BJ (cell line): ENCODE results near the gene RAB11FIP2. TPM values are rescaled to one million over a fixed set of nuclear protein-coding genes. Genes with fewer than 3 reads are reported as not detected.

ENCODE experiments used
- CTCF ChIA-PET: fragments of 350-600 bp; formaldehyde crosslinking; extraction: SDS; loops from one replicate; lab custom pipeline; 2021; ENCODE audit warnings: antibody characterized with exemption, inconsistent platforms; lab: Yijun Ruan, JAX
- POLR2A ChIA-PET: fragments of 300-600 bp; sonication (Branson Sonifier 250); formaldehyde crosslinking; extraction: SDS; loops from one replicate; lab custom pipeline; 2021; ENCODE audit warnings: antibody characterized with exemption; lab: Charles Lee
- DNase-seq: peaks from one replicate; pipeline ENCODE4 v3.0.0-alpha.2; 2011; ENCODE audit warnings: low read depth
- H3K27me3 ChIP-seq: 2 replicates; pipeline ENCODE4 v1.6.0; 2011; ENCODE audit warnings: low read length; ENCODE audit not compliant: control insufficient read depth, insufficient read depth
- H3K36me3 ChIP-seq: 2 replicates; pipeline ENCODE4 v1.5.1; 2011; ENCODE audit warnings: low read length; ENCODE audit not compliant: control insufficient read depth, insufficient read depth
- H3K4me3 ChIP-seq: 2 replicates; pipeline ENCODE4 v1.5.1; 2011; ENCODE audit warnings: low read depth, mild to moderate bottlenecking, control low read depth, low read length
- CTCF ChIP-seq: IDR thresholded peaks from 2 replicates; pipeline ENCODE4 v1.5.1; 2011; ENCODE audit warnings: low read depth, mild to moderate bottlenecking, control low read depth, inconsistent platforms, low read length, moderate library complexity; ENCODE audit not compliant: insufficient read depth
- polyA plus RNA-seq: library from polyadenylated mRNA; depleted of rRNA; stranded (reverse); fragments of >200 nt; gene quantifications from 2 replicates; pipeline ENCODE4 v1.2.3, GENCODE V29; 2011

RAB11FIP2 gene
- polyA plus RNA-seq, 1 experiment: 5.2 TPM

GRCh38 chr10:118034791-118035261 is 11.9 kb downstream of the RAB11FIP2 start:
- ChIA-PET POLR2A (no interaction called here), CTCF (no interaction called here)
- no peaks in the 10 kb centered on the region for H3K27me3 ChIP-seq
- TF ChIP-seq CTCF: no peak
- no peaks in the 10 kb centered on the region for H3K36me3 ChIP-seq
- DNase-seq: no peak
- no peak overlapping the region for H3K4me3 ChIP-seq

- no peak for TF ChIP-seq CTCF
- CTCF ChIA-PET: no interaction called here
- POLR2A ChIA-PET: no interaction called here
Observed at GRCh38 chr10:118033905-118034304, 12.8 kb downstream of the RAB11FIP2 start.

GRCh38 chr10:118032564-118032963 is 14.2 kb downstream of the RAB11FIP2 start:
- Histone ChIP-seq H3K27me3 (no peaks in the 10 kb centered on the region), H3K36me3 (no peaks in the 10 kb centered on the region), H3K4me3 (no peak overlapping the region)
- DNase-seq: no peak
- CTCF ChIA-PET: no interaction called here
- POLR2A ChIA-PET: no interaction called here
- no peak for TF ChIP-seq CTCF

More at GRCh38 chr10:118033905-118034304, 12.8 kb downstream of the RAB11FIP2 start:
- no peak overlapping the region for H3K4me3 ChIP-seq
- DNase-seq: no peak
- no peaks in the 10 kb centered on the region for H3K36me3 ChIP-seq
- no peaks in the 10 kb centered on the region for H3K27me3 ChIP-seq

- H3K36me3 ChIP-seq: no peaks in the 10 kb centered on the region
- ChIA-PET POLR2A (no interaction called here), CTCF (no interaction called here)
- no peaks in the 10 kb centered on the region for H3K27me3 ChIP-seq
- no peak for TF ChIP-seq CTCF
- H3K4me3 ChIP-seq: no peak overlapping the region
- no peak for DNase-seq
Observed at GRCh38 chr10:118031351-118032075, 15.2 kb downstream of the RAB11FIP2 start.

GRCh38 chr10:118028619-118029018 is 18.1 kb downstream of the RAB11FIP2 start:
- ChIA-PET CTCF (interaction anchor here (0.6 kb wide), 1 partner anchor 122 kb away, joined by 3 read pairs; no protein-coding TSS in a partner anchor), POLR2A (no interaction called here)
- no peaks in the 10 kb centered on the region for H3K27me3 ChIP-seq
- no peak for TF ChIP-seq CTCF
- H3K36me3 ChIP-seq: 0 out of 2 replicates have a peak, but pooled peaks cover 2% of the 10 kb centered on the region
- H3K4me3 ChIP-seq: no peak overlapping the region
- DNase-seq: no peak
